RWPE1 (cell line): ENCODE data around the gene SDK2.

Source experiments
- CTCF ChIA-PET: fragments of 350-600 bp; sonication (Branson Sonifier 250); formaldehyde crosslinking; extraction: SDS; loops from one replicate; lab custom pipeline; 2021; lab: Yijun Ruan, JAX
- POLR2A ChIA-PET: fragments of 400-600 bp; formaldehyde crosslinking; extraction: SDS; loops from one replicate; lab custom pipeline; 2020; ENCODE audit warnings: antibody characterized with exemption; ENCODE audit not compliant: low non-redundant PET; lab: Yijun Ruan, JAX
- DNase-seq: peaks from one replicate; pipeline ENCODE4 v3.0.0; 2012; ENCODE audit warnings: low spot score
- H3K27ac ChIP-seq: fragments of 450-650 bp; 2 replicates; pipeline ENCODE4 v1.5.1; 2017
- TF ChIP-seq, protein P1 (sequence below): fragments of 450-650 bp; conservative IDR thresholded peaks from 2 replicates; pipeline ENCODE4 v1.5.1; 2017; ENCODE audit warnings: low read depth, mild to moderate bottlenecking

SDK2 gene

DNA sequence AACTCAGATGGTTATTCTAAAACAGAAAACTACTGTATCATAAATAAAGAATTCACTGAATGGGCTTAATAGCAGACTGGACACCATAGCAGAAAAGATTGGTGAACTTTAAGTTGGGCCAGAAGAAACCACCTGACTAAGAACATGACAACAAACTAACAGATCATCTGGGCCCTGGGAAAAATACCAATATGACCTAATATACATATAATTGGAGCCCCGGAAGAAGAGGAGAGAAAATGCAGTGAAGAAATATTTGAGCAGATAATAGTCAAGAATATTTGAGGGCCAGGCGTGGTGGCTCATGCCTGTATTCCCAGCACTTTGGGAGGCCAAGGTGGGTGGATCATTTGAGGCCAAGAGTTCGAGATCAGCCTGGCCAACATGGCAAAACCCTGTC, 25.5 kb upstream of the SDK2 start:
- DNase-seq = no peak
- ChIA-PET CTCF (no interaction called here), POLR2A (no interaction called here)
- TF ChIP-seq, protein P1, sequence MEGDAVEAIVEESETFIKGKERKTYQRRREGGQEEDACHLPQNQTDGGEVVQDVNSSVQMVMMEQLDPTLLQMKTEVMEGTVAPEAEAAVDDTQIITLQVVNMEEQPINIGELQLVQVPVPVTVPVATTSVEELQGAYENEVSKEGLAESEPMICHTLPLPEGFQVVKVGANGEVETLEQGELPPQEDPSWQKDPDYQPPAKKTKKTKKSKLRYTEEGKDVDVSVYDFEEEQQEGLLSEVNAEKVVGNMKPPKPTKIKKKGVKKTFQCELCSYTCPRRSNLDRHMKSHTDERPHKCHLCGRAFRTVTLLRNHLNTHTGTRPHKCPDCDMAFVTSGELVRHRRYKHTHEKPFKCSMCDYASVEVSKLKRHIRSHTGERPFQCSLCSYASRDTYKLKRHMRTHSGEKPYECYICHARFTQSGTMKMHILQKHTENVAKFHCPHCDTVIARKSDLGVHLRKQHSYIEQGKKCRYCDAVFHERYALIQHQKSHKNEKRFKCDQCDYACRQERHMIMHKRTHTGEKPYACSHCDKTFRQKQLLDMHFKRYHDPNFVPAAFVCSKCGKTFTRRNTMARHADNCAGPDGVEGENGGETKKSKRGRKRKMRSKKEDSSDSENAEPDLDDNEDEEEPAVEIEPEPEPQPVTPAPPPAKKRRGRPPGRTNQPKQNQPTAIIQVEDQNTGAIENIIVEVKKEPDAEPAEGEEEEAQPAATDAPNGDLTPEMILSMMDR = no peak
- no peak overlapping the region for H3K27ac ChIP-seq

DNA sequence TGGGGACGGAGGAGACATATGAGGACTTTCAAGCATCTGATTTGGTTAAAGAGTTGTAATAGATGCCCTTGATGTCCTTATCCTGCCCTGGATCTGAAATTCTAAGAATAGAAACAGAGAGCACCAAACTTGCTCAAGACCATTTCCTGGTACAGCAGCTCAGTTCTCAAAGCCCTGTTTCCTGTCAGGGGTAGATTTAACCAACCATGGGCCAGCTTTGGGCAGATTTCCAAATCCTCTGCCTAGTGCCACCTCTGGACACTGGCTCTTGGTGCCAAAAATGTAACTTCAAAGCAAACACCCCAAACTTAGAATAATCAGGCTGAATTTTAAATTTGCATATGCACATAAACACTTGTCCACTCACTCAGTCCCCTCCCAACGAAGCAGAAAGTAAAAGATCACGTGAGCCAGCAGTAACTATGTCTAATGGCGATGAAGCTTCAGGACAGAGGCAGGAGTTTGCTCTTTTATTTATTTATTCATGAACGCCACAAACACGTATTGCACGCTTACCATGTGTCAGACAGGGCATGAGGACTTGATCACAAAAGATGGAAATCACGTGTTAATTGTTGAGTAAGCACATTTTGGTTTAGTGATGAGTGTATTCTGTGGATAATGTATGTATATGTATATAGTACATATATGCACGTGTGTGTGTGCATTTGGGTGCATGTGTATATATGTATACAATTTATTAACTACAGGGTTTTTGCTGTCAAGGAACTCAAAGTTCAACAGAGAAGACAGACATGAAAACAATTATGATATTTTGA, 23.1 kb upstream of the SDK2 start:
- H3K27ac ChIP-seq = no peak overlapping the region
- TF ChIP-seq, protein P1 = no peak
- POLR2A ChIA-PET = no interaction called here
- CTCF ChIA-PET = interaction anchor here (0.5 kb wide), 1 partner anchor 238 kb away, joined by 5 read pairs; no protein-coding TSS in a partner anchor
- no peak for DNase-seq

DNA sequence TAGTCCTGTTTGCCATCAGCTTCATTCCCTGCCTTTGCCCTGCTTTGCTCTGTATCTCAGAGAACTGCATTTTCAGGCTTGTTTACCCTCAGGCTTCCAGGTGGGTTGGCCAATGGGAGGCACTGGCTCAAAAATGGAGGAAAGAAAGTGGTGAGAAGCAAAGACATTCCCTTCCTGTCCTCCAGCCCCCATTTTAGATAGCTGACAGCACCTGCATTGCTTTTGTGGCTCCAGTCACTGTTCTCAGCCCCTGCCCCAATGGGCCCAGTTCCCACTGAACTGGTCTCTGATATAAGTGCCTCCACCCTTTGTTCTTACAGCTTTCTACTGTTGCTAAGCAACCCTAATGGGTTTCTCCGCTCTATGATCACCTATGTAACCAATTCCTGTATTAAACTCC, 19.4 kb upstream of the SDK2 start:
- TF ChIP-seq, protein P1 = no peak
- ChIA-PET POLR2A (no interaction called here), CTCF (no interaction called here)
- no peak for DNase-seq
- no peak overlapping the region for H3K27ac ChIP-seq

DNA sequence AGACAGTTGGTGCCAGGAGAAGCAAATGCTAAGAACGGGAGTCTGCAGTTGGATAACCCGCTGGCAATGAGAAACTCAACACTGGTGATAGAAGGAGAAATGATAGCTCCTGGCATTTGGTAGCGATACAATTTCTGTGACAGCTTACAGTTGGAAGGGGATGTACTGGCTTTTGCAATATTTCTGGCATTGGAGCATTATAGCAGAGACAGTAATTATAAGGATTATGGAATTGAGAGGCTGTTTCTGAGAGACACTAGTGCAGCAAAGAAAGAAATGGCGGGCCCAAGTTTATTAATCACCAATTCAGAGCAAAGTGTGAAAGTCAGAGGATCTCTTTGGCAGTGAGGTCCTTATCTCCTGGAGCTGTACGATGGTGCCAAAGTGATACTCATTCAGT, 16.1 kb upstream of the SDK2 start:
- TF ChIP-seq, protein P1 = no peak
- no peak overlapping the region for H3K27ac ChIP-seq
- DNase-seq = no peak
- ChIA-PET CTCF (no interaction called here), POLR2A (no interaction called here)

DNA sequence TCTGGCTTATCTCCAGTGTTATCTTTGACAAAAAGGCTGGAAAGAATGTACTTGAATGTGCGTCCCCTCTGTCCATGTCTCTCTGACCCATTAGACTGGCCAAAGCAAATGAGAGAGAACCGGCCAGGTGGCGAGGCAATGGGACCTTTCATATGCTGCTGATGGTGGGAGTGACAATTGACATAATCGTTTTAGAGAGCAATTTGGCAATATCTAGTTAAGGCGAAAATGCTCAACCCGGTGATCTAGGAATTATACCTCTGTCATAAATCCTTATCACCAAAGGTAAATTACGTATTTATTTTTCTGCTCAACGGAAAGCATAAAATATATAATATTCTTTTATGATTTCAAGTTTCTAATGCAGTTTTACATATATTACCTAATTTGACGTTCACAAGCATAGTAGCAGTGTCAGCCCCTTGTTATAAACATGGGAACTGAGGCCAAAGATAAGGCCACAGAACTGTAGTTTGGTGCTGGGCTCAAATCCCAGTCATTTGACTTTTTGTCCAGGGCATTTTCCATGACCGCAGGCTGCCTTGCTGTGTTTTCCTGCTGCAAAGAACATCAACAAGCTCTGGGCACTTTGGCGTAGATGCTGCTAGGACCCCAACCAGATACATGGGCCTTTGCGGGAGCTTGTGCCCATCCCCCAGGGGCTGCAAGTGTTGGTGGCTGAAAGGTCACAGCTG, 14.7 kb upstream of the SDK2 start:
- ChIA-PET CTCF (interaction anchor here (0.7 kb wide), 1 partner anchor 71 kb away, joined by 3 read pairs; no protein-coding TSS in a partner anchor), POLR2A (no interaction called here)
- TF ChIP-seq, protein P1 = no peak

DNA sequence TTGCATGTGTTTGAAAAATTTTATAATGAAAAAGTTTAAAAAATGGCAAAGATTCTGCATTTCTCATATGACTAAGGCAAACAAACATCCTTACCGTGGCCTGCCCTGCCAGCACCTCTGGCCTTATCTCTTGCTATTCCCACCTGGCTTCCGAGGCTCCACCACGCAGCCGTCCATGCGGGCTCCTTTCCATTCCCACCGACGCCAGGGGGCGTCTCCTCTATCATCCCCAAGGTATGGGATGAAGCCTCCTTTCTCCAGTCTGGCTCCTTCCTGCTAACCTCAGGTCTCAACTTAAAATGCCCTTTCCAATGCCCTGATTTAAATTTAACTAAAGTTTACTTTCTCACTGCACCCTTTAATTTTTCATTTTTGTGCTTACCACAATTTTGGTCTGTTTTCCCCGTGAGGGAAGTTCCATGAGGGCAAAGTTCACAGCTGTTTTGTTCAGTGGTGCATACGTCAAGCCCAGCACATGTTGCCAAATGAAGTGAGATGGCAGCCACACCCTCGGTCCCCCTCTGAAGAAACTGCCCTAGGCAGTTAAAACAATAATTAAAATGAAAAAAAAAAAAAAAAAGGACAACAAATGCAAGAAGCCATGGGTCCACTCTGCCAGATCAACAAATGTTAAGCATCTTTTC, 13.3 kb upstream of the SDK2 start:
- ChIA-PET POLR2A (no interaction called here), CTCF (interaction anchor here (0.6 to 0.7 kb wide), 2 partner anchors 49 to 186 kb away, joined by 3 read pairs; no protein-coding TSS in a partner anchor)
- H3K27ac ChIP-seq = no peak overlapping the region
- DNase-seq = peak; percentile 49
- TF ChIP-seq, protein P1 = peak; percentile 54

More for the DNA sequence above, 14.7 kb upstream of the SDK2 start:
- no peak overlapping the region for H3K27ac ChIP-seq
- DNase-seq = no peak
